Muscle layer of colon (tissue), 2 donors: ENCODE results near the gene PRDM16.
"Not testable (repeated sequence)": the region's sequence is repeated elsewhere in the genome, so short reads cannot be mapped to it uniquely, and the experiment has no call there.

ENCODE experiments used
- H3K27ac ChIP-seq: one replicate; pipeline ENCODE4 v1.7.0; 2013; ENCODE audit warnings: low read depth, mild to moderate bottlenecking, low read length, moderate library complexity
- H3K27me3 ChIP-seq, 2 donors: one replicate each; pipeline ENCODE4 v1.7.0; 2013; ENCODE audit warnings: low read length in 2 of 2, mild to moderate bottlenecking in 2 of 2; ENCODE audit not compliant: insufficient read depth in 2 of 2, control insufficient read depth in 1 of 2
- H3K36me3 ChIP-seq: one replicate; pipeline ENCODE4 v1.7.0; 2013; ENCODE audit warnings: mild to moderate bottlenecking, low read length; ENCODE audit not compliant: insufficient read depth
- H3K4me1 ChIP-seq: one replicate; pipeline ENCODE4 v1.7.0; 2013; ENCODE audit warnings: mild to moderate bottlenecking, low read length; ENCODE audit not compliant: insufficient read depth
- H3K4me3 ChIP-seq, 2 donors: one replicate each; pipeline ENCODE4 v1.7.0; 2013; ENCODE audit warnings: low read length in 2 of 2, low read depth in 1 of 2, mild to moderate bottlenecking in 1 of 2, moderate library complexity in 1 of 2
- H3K9ac ChIP-seq: one replicate; pipeline ENCODE4 v1.7.0; 2013; ENCODE audit warnings: low read length
- H3K9me3 ChIP-seq: one replicate; pipeline ENCODE4 v1.7.0; 2013; ENCODE audit warnings: mild to moderate bottlenecking, low read length
- donor health status: abdominal sarcoma.
- donor health status: Adenocarcinoma of cecum.

Gene PRDM16

DNA sequence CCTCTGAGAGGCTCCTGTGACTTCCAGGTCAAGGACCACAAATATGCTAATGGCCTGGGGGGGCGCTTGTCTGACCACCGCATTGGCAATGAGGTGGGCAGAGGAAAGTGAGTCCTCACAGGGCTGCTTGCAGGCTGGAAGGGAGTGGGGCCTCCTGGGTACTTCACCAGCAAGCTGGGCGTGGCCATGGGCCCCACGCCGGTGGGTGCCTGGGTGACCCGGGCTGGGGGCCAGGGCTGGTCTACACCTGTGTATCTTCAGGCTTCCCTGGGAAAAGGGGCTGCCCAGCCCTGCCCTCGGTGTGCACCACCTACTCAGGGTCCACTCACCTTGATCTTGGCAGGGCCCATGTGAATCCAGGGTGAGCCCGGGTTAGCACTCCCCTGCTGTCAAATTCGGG is 167.4 kb downstream of the PRDM16 start:
- H3K4me3 ChIP-seq: no peak overlapping the region

GRCh38 chr1:3236955-3237354 is 168.0 kb downstream of the PRDM16 start:
- Histone ChIP-seq H3K27me3 (peaks cover 0 to 47% of the 10 kb centered on the region in 2 donors), H3K4me3 (no peak overlapping the region), H3K4me1 (no peaks in the 10 kb centered on the region), H3K9me3 (no peaks in the 10 kb centered on the region), H3K9ac (no peak overlapping the region), H3K36me3 (no peaks in the 10 kb centered on the region), H3K27ac (no peak overlapping the region)

More for the DNA sequence above, 167.4 kb downstream of the PRDM16 start:
- Histone ChIP-seq H3K9me3 (no peaks in the 10 kb centered on the region), H3K9ac (no peak overlapping the region), H3K27me3 (peaks cover 0 to 41% of the 10 kb centered on the region in 2 donors), H3K36me3 (no peaks in the 10 kb centered on the region), H3K27ac (no peak overlapping the region), H3K4me1 (no peaks in the 10 kb centered on the region)

GRCh38 chr1:3237570-3237969 is 168.6 kb downstream of the PRDM16 start:
- no peak overlapping the region for H3K4me3 ChIP-seq
- H3K27me3 ChIP-seq: peaks cover 0 to 47% of the 10 kb centered on the region in 2 donors
- no peak overlapping the region for H3K9ac ChIP-seq
- no peak overlapping the region for H3K27ac ChIP-seq
- H3K36me3 ChIP-seq: no peaks in the 10 kb centered on the region
- H3K4me1 ChIP-seq: no peaks in the 10 kb centered on the region
- H3K9me3 ChIP-seq: no peaks in the 10 kb centered on the region

- Histone ChIP-seq H3K27me3 (peaks cover 0 to 51% of the 10 kb centered on the region in 2 donors), H3K27ac (no peak overlapping the region), H3K4me3 (no peak overlapping the region)
Measured at GRCh38 chr1:3237994-3238702, 169.1 kb downstream of the PRDM16 start.

GRCh38 chr1:3238703-3239278 is 169.8 kb downstream of the PRDM16 start:
- Histone ChIP-seq H3K9ac (no peak overlapping the region), H3K4me3 (no peak overlapping the region), H3K36me3 (no peaks in the 10 kb centered on the region), H3K27me3 (peaks cover 0 to 55% of the 10 kb centered on the region in 2 donors), H3K4me1 (no peaks in the 10 kb centered on the region), H3K9me3 (no peaks in the 10 kb centered on the region), H3K27ac (no peak overlapping the region)

More at GRCh38 chr1:3237994-3238702, 169.1 kb downstream of the PRDM16 start:
- no peaks in the 10 kb centered on the region for H3K9me3 ChIP-seq
- H3K9ac ChIP-seq: no peak overlapping the region
- H3K4me1 ChIP-seq: no peaks in the 10 kb centered on the region
- no peaks in the 10 kb centered on the region for H3K36me3 ChIP-seq

GRCh38 chr1:3239991-3240390 is 171.0 kb downstream of the PRDM16 start:
- H3K27me3 ChIP-seq: peaks cover 0 to 56% of the 10 kb centered on the region in 2 donors
- H3K36me3 ChIP-seq, H3K9ac ChIP-seq, H3K4me1 ChIP-seq, H3K4me3 ChIP-seq, H3K27ac ChIP-seq, H3K9me3 ChIP-seq: not testable (repeated sequence)

- Histone ChIP-seq H3K27ac (no peak overlapping the region), H3K4me1 (no peaks in the 10 kb centered on the region), H3K9me3 (no peaks in the 10 kb centered on the region), H3K36me3 (no peaks in the 10 kb centered on the region), H3K9ac (no peak overlapping the region), H3K27me3 (peaks cover 6 to 63% of the 10 kb centered on the region in 2 donors), H3K4me3 (no peak overlapping the region)
Measured at GRCh38 chr1:3240524-3241235, 171.7 kb downstream of the PRDM16 start.

- peaks cover 11 to 65% of the 10 kb centered on the region in 2 donors for H3K27me3 ChIP-seq
- no peaks in the 10 kb centered on the region for H3K4me1 ChIP-seq
- H3K4me3 ChIP-seq: no peak overlapping the region
- H3K27ac ChIP-seq: no peak overlapping the region
- no peak overlapping the region for H3K9ac ChIP-seq
- H3K9me3 ChIP-seq: no peaks in the 10 kb centered on the region
- no peaks in the 10 kb centered on the region for H3K36me3 ChIP-seq
Measured at GRCh38 chr1:3241236-3241550, 172.2 kb downstream of the PRDM16 start.

- H3K9ac ChIP-seq: no peak overlapping the region
- H3K4me3 ChIP-seq: no peak overlapping the region
- no peaks in the 10 kb centered on the region for H3K36me3 ChIP-seq
- peaks cover 16 to 65% of the 10 kb centered on the region in 2 donors for H3K27me3 ChIP-seq
- no peaks in the 10 kb centered on the region for H3K4me1 ChIP-seq
- no peak overlapping the region for H3K27ac ChIP-seq
- no peaks in the 10 kb centered on the region for H3K9me3 ChIP-seq
Measured at GRCh38 chr1:3241673-3242407, 172.8 kb downstream of the PRDM16 start.

DNA sequence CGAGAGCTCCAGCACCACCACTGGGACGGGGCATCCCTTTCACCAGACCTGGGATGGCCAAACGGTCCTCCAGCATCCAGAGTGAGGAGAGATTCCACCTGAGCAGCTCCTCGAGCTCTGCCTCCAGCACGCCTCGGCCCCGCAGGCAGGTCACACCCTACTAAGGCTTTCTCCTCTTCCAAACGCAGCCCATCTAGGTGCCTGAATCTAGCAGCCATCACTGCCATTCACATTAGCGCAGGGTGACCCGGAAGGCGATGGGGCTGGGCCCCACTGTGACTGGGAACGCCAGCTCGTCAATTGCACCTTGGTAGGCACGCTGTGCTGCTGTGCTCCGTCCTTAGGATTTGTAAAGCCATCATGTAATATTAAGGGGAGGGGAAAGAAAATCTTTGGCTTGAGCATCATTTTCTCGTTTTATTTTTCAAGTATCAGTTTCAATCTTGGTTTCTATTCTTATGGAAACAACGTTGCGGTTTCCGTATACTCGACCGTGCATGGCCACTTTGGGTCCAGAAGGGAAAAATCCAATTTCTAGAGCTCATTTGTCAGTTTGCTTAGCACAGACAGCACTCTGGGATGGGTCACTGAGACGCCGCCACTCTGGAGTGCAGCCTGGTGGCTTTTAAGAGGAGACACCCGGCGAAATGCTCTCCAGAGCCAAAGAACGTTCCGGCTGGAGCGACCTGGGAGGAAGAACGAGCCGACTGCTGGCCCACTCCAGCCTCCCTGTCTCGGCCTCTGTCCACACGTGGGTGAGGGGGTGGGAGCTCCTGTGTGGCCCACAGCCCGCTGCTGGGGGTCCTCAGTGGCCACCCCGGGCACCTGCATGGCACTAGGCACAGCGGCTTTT is 173.6 kb downstream of the PRDM16 start:
- H3K9me3 ChIP-seq: no peaks in the 10 kb centered on the region
- peaks cover 20 to 69% of the 10 kb centered on the region in 2 donors for H3K27me3 ChIP-seq
- no peak overlapping the region for H3K27ac ChIP-seq
- no peaks in the 10 kb centered on the region for H3K4me1 ChIP-seq
- no peak overlapping the region for H3K4me3 ChIP-seq
- H3K36me3 ChIP-seq: no peaks in the 10 kb centered on the region
- H3K9ac ChIP-seq: no peak overlapping the region
